AG04449 (cell line): ENCODE data around the gene FHIT.
A peak's percentile ranks its signal among the peaks of the same experiment; 100 is the strongest.

Experiments used
- CTCF ChIA-PET: fragments of 350-600 bp; formaldehyde crosslinking; extraction: SDS; loops from one replicate; lab custom pipeline; 2021; ENCODE audit warnings: antibody characterized with exemption; lab: Yijun Ruan, JAX
- POLR2A ChIA-PET: fragments of 400-600, 350-600 bp; formaldehyde crosslinking; extraction: SDS; loops from one replicate; lab custom pipeline; 2020; ENCODE audit warnings: antibody characterized with exemption, inconsistent platforms; lab: Yijun Ruan, JAX
- DNase-seq: peaks from one replicate; pipeline ENCODE4 v3.0.0-alpha.2; 2010; ENCODE audit warnings: low read depth, low spot score
- H3K4me3 ChIP-seq: 2 replicates; pipeline ENCODE4 v1.5.1; 2011; ENCODE audit warnings: low read depth, mild to moderate bottlenecking, control low read depth, low read length
- TF ChIP-seq, protein P1 (sequence below): IDR thresholded peaks from one replicate; pipeline ENCODE4 v1.5.1; 2011; ENCODE audit warnings: mild to moderate bottlenecking, moderate library complexity, low read length, control low read depth, inconsistent platforms; ENCODE audit not compliant: insufficient read depth; ENCODE audit errors: missing control alignments

The FHIT gene

DNA sequence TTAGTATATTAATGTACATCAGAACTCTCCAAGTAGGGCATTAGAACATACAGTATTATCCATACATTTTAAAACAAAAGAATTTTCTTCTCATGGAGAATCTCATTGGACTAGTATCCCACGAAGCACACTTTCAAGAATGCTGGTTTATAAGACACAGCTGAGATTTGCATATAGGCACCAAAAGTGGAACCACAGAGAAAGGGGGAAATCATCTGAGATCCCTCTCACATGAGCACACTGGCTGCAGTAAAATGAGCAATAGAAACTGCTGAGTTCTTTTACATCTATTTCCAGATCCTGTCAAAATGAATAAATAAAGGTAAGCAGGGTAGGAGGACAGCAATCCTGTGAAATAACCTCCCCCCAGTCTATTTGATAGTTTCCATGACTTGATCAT, 665.3 kb downstream of the FHIT start:
- no peak for DNase-seq
- ChIA-PET CTCF (interaction anchor here (0.6 kb wide), 1 partner anchor 10 kb away, joined by 3 read pairs; no protein-coding TSS in a partner anchor), POLR2A (no interaction called here)
- TF ChIP-seq, protein P1, sequence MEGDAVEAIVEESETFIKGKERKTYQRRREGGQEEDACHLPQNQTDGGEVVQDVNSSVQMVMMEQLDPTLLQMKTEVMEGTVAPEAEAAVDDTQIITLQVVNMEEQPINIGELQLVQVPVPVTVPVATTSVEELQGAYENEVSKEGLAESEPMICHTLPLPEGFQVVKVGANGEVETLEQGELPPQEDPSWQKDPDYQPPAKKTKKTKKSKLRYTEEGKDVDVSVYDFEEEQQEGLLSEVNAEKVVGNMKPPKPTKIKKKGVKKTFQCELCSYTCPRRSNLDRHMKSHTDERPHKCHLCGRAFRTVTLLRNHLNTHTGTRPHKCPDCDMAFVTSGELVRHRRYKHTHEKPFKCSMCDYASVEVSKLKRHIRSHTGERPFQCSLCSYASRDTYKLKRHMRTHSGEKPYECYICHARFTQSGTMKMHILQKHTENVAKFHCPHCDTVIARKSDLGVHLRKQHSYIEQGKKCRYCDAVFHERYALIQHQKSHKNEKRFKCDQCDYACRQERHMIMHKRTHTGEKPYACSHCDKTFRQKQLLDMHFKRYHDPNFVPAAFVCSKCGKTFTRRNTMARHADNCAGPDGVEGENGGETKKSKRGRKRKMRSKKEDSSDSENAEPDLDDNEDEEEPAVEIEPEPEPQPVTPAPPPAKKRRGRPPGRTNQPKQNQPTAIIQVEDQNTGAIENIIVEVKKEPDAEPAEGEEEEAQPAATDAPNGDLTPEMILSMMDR: no peak
- H3K4me3 ChIP-seq: no peak overlapping the region

DNA sequence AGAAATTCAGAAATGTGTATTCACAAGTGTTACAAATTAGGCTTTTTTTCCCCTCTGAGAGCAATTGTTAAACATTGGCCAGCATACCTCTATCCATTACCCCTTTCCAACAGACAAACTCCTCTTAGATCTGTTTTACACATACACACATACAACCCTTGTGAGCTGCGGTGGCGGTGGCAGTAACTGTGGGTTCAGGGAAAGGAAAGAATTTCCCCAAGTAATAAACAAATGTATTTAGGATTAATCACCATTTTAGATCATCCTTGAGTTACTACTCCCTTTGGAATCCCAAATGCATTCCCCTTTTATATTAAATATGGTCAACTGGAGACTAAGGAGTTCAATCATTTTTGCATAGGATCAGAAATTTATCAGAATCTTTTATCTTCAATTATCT, 667.0 kb downstream of the FHIT start:
- H3K4me3 ChIP-seq: no peak overlapping the region
- DNase-seq: peak; percentile 54
- TF ChIP-seq, protein P1: no peak
- POLR2A ChIA-PET: no interaction called here
- CTCF ChIA-PET: interaction anchor here (1.1 to 3.1 kb wide), 3 partner anchors 11 to 365 kb away, joined by 3 to 20 read pairs (median 3); no protein-coding TSS in a partner anchor

DNA sequence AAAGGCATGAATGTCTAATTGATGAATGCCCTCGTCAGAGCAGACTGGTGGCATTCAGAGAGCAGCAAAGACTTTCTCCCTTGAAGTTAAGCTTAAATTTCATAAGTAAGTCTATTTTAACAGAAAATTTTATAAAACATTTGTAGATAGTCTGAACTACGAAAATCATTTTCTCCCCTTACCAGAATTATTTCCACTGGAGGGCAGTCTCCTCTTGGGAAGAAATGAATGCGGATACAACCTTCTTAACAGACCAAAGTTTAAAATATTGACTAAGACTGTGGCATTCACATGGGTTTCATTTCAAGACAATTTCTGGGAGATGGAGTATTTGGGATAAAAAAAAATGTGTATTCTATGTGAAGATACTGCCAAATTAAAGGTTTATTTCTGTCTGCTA, 669.0 kb downstream of the FHIT start:
- no peak for DNase-seq
- TF ChIP-seq, protein P1: no peak
- CTCF ChIA-PET: interaction anchor here (0.8 to 3.1 kb wide), 6 partner anchors 9 to 367 kb away, joined by 3 to 20 read pairs (median 5); no protein-coding TSS in a partner anchor
- POLR2A ChIA-PET: no interaction called here
- H3K4me3 ChIP-seq: no peak overlapping the region

DNA sequence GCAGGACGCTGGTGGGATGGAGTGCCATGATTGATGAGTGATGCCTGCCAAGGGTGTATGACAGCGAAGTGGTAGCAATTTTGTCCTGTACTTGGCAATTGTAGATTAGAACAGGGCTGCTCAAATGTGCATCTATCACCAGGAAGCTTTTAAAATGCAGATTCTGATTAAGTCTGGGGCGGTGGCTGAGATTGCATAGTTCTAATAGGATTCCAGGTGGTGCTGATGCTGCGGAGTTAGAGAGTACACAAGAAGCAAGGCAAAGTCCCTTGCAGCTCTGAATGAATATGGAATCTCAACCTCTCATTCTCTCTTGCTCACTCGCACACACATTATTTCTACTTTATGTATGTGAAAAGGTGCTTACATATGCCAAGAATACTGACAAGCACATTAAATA, 670.4 kb downstream of the FHIT start:
- DNase-seq: no peak
- no peak overlapping the region for H3K4me3 ChIP-seq
- POLR2A ChIA-PET: no interaction called here
- TF ChIP-seq, protein P1: no peak
- CTCF ChIA-PET: interaction anchor here (0.9 to 1.8 kb wide), 2 partner anchors 9 to 368 kb away, joined by 3 to 5 read pairs; no protein-coding TSS in a partner anchor

DNA sequence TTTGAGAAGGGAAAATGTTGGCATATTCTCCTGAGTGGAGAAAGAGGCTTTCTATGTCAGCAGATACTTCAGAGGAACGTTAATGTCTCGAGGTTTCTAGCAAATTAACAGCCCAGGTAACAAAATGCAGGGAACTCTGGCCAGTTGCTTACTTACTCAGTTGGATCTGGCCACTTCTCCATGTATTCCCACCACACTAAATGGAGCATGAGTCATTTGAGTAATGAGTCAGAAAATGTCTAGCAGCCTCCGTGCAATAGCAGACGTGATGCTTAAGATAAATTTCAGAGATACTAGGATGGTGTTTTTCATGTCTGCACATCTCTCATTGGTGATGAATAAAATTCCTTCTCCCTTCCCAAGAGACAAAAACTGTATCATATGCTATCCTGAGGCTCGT, 671.5 kb downstream of the FHIT start:
- CTCF ChIA-PET: interaction anchor here (0.9 to 1.8 kb wide), 2 partner anchors 8 to 369 kb away, joined by 3 to 5 read pairs; no protein-coding TSS in a partner anchor

DNA sequence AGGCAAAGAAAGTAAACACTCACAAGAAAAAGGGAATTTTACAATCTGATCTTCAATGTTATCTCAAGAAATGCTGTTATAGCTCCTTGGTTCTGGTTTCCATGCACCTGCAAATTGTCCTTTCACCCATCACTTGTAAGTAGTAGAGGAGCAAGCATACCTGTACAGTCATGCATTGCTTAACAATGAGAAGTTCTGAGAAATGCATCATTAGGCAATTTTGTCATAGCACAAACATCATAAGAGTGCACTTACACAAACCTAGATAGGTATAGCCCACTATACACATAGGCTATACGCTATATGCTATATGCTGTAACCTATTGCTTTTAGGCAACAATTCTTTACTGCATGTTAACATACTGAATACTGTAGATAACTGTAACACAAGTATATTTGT, 672.3 kb downstream of the FHIT start:
- ChIA-PET CTCF (no interaction called here), POLR2A (no interaction called here)
- no peak for DNase-seq
- TF ChIP-seq, protein P1: no peak
- no peak overlapping the region for H3K4me3 ChIP-seq

More for the DNA sequence above, 671.5 kb downstream of the FHIT start:
- peak; percentile 90 for DNase-seq
- H3K4me3 ChIP-seq: no peak overlapping the region
- TF ChIP-seq, protein P1: no peak
- POLR2A ChIA-PET: no interaction called here
